CD14-positive monocyte (primary cell): ENCODE results near the gene CTCF. TPM values are rescaled to one million over a fixed set of nuclear protein-coding genes. Genes with fewer than 3 reads are reported as not detected.

Experiments
- DNase-seq, 3 donors: peaks; one replicate each; pipeline ENCODE4 v3.0.0-alpha.2; 2011 to 2022
- H2AFZ ChIP-seq: 2 replicates; pipeline ENCODE4 v1.6.0; 2012; ENCODE audit warnings: mild to moderate bottlenecking, low read depth, low read length, inconsistent platforms; ENCODE audit not compliant: insufficient read depth, poor library complexity, severe bottlenecking
- H3K27ac ChIP-seq, 2 donors: 1 replicate in 1 of 2; 2 replicates in 1 of 2; pipeline ENCODE4 v1.5.1; 2012 to 2013; ENCODE audit warnings: low read length in 2 of 2, control low read depth in 1 of 2, inconsistent platforms in 1 of 2, low read depth in 1 of 2, mild to moderate bottlenecking in 1 of 2
- H3K27me3 ChIP-seq, 2 donors: one replicate each; pipeline versions ENCODE4 v1.6.0 to v1.6.1; 2011 to 2013; ENCODE audit warnings: low read length in 2 of 2; ENCODE audit not compliant: control insufficient read depth in 2 of 2, insufficient read depth in 2 of 2
- H3K36me3 ChIP-seq, 2 donors: replicated peaks in 1 of 2; 1 replicate in 1 of 2; 2 replicates in 1 of 2; pipeline versions ENCODE4 v1.5.1 to v1.6.1; 2012 to 2013; ENCODE audit warnings: low read length in 2 of 2, control low read depth in 1 of 2, inconsistent platforms in 1 of 2, mild to moderate bottlenecking in 1 of 2; ENCODE audit not compliant: insufficient read depth in 2 of 2, control insufficient read depth in 1 of 2
- H3K4me1 ChIP-seq, 2 donors: 1 replicate in 1 of 2; 2 replicates in 1 of 2; pipeline versions ENCODE4 v1.5.1 to v1.6.1; 2012 to 2013; ENCODE audit warnings: low read length in 2 of 2, control low read depth in 1 of 2, inconsistent platforms in 1 of 2, mild to moderate bottlenecking in 1 of 2, moderate library complexity in 1 of 2; ENCODE audit not compliant: insufficient read depth in 2 of 2, control insufficient read depth in 1 of 2
- H3K4me2 ChIP-seq: replicated peaks from 2 replicates; pipeline ENCODE3; 2012; ENCODE audit warnings: low read length, moderate library complexity, mild to moderate bottlenecking; ENCODE audit not compliant: poor library complexity, severe bottlenecking; ENCODE audit errors: extremely low read depth
- H3K4me3 ChIP-seq, 3 experiments: fragments of 200-600 bp in 1 of 3; sonication (generic) in 1 of 3; replicated peaks in 1 of 3; 1 replicate in 2 of 3; 2 replicates in 1 of 3; pipeline ENCODE4 v1.5.1; 2011 to 2013; ENCODE audit warnings: low read length in 3 of 3, mild to moderate bottlenecking in 3 of 3, control low read depth in 2 of 3, low read depth in 2 of 3, inconsistent platforms in 1 of 3, moderate library complexity in 1 of 3
- H3K79me2 ChIP-seq: 2 replicates; pipeline ENCODE4 v1.6.0; 2012; ENCODE audit warnings: mild to moderate bottlenecking, control low read depth, inconsistent platforms, low read length, moderate library complexity; ENCODE audit not compliant: insufficient read depth
- H3K9ac ChIP-seq: 2 replicates; pipeline ENCODE4 v1.6.0; 2017; ENCODE audit warnings: low read length, mild to moderate bottlenecking; ENCODE audit not compliant: insufficient read depth, poor library complexity, severe bottlenecking
- H3K9me3 ChIP-seq, 2 donors: replicated peaks in 1 of 2; 1 replicate in 1 of 2; 2 replicates in 1 of 2; pipeline versions ENCODE4 v1.5.1 to v1.6.1; 2012 to 2013; ENCODE audit warnings: low read length in 2 of 2, control low read depth in 1 of 2; ENCODE audit not compliant: control insufficient read depth in 1 of 2, insufficient read depth in 1 of 2
- H4K20me1 ChIP-seq: 2 replicates; pipeline ENCODE4 v1.6.0; 2012; ENCODE audit warnings: mild to moderate bottlenecking, low read length, control low read depth, moderate library complexity; ENCODE audit not compliant: insufficient read depth
- H3K27ac Mint-ChIP-seq, 7 donors: one replicate each; pipeline ENCODE4 v1.8.0; 2020; ENCODE audit warnings: mild to moderate bottlenecking in 7 of 7, mixed read lengths in 7 of 7, moderate library complexity in 6 of 7, inconsistent platforms in 2 of 7
- H3K27me3 Mint-ChIP-seq, 3 donors: one replicate each; pipeline ENCODE4 v1.8.0; 2021 to 2022; ENCODE audit warnings: low read depth in 3 of 3, mild to moderate bottlenecking in 3 of 3, mixed read lengths in 3 of 3, moderate library complexity in 3 of 3, inconsistent platforms in 1 of 3
- H3K36me3 Mint-ChIP-seq, 2 donors: one replicate each; pipeline ENCODE4 v1.8.0; 2020; ENCODE audit warnings: mixed read lengths in 2 of 2, inconsistent platforms in 1 of 2, mild to moderate bottlenecking in 1 of 2
- H3K4me1 Mint-ChIP-seq: one replicate; pipeline ENCODE4 v1.8.0; 2020; ENCODE audit warnings: mild to moderate bottlenecking, mixed read lengths
- H3K4me3 Mint-ChIP-seq, 2 donors: one replicate each; pipeline ENCODE4 v1.8.0; 2020; ENCODE audit warnings: mild to moderate bottlenecking in 2 of 2, mixed read lengths in 2 of 2, moderate library complexity in 1 of 2
- H3K9me3 Mint-ChIP-seq, 7 donors: one replicate each; pipeline ENCODE4 v1.8.0; 2020 to 2022; ENCODE audit warnings: mixed read lengths in 7 of 7, mild to moderate bottlenecking in 6 of 7, moderate library complexity in 6 of 7, inconsistent platforms in 2 of 7
- WGBS: methylation state at CpG from one replicate; pipeline ENCODE4 v1.1.5; 2013; ENCODE audit warnings: missing lambda C conversion rate; ENCODE audit not compliant: insufficient coverage; 5-methylcytosine and 5-hydroxymethylcytosine counted together
- intact Hi-C, 2 donors: fragments of 100-400 bp; cut with micrococcal nuclease; formaldehyde crosslinking; loops; one replicate each; pipeline versions ENCODE4 v1.15.0 to v1.15.1; 2023
- polyA plus RNA-seq, 3 donors: library from polyadenylated mRNA; depleted of rRNA in 1 of 3; unstranded in 2 of 3; stranded (reverse) in 1 of 3; fragments of 300-500 nt in 2 of 3; fragments of >200 nt in 1 of 3; fragmentation: Illumina TruSeq in 2 of 3; gene quantifications; 1 replicate in 2 of 3; 2 replicates in 1 of 3; pipeline ENCODE4 v1.2.3, GENCODE V29; 2012 to 2021
- small RNA-seq: library from RNA; depleted of rRNA; stranded (forward); fragments of <200 nt; gene quantifications from one replicate; pipeline ENCODE3, GENCODE V24; 2012; ENCODE audit warnings: low read depth; ENCODE audit not compliant: insufficient read length
- TF ChIP-seq, protein P1 (sequence below): fragments of 200-600 bp; IDR thresholded peaks from one replicate; pipeline ENCODE4 v1.8.0; 2022; ENCODE audit warnings: antibody characterized with exemption, mild to moderate bottlenecking

Gene CTCF
- polyA plus RNA-seq, 3 donors: 8.4 to 29.9 (median 17.7) TPM

- Histone ChIP-seq H3K27ac (peak overlapping the region in 1 of 2 donors; percentile 27), H3K79me2 (no peaks in the 10 kb centered on the region)
Measured at GRCh38 chr16:67685388-67686112, 123.2 kb downstream of the CTCF start.

More at GRCh38 chr16:67685388-67686112, 123.2 kb downstream of the CTCF start:
- H3K27ac Mint-ChIP-seq: peak overlapping the region in 5 of 7 donors; percentile 13 to 55 (median 32)
- H3K4me1 Mint-ChIP-seq: peaks cover 19% of the 10 kb centered on the region
- H3K4me2 ChIP-seq: no peak overlapping the region
- H2AFZ ChIP-seq: no peak overlapping the region
- H3K4me1 ChIP-seq: peaks cover 0 to 10% of the 10 kb centered on the region in 2 donors
- peaks cover 9 to 29% of the 10 kb centered on the region in 2 donors for H3K36me3 ChIP-seq
- H3K9me3 ChIP-seq: no peaks in the 10 kb centered on the region
- peaks cover 22 to 45% of the 10 kb centered on the region in 2 donors for H3K36me3 Mint-ChIP-seq
- H3K27me3 Mint-ChIP-seq: no peaks in the 10 kb centered on the region
- 87% methylated on average over 11 of the region's 17 CpGs for WGBS
- H3K4me3 Mint-ChIP-seq: no peak overlapping the region
- intact Hi-C loops: no loop called here
- no peaks in the 10 kb centered on the region for H3K27me3 ChIP-seq
- H3K9ac ChIP-seq: no peak overlapping the region
- no peak for DNase-seq
- H3K4me3 ChIP-seq: no peak overlapping the region
- H4K20me1 ChIP-seq: no peaks in the 10 kb centered on the region
- TF ChIP-seq, protein P1, sequence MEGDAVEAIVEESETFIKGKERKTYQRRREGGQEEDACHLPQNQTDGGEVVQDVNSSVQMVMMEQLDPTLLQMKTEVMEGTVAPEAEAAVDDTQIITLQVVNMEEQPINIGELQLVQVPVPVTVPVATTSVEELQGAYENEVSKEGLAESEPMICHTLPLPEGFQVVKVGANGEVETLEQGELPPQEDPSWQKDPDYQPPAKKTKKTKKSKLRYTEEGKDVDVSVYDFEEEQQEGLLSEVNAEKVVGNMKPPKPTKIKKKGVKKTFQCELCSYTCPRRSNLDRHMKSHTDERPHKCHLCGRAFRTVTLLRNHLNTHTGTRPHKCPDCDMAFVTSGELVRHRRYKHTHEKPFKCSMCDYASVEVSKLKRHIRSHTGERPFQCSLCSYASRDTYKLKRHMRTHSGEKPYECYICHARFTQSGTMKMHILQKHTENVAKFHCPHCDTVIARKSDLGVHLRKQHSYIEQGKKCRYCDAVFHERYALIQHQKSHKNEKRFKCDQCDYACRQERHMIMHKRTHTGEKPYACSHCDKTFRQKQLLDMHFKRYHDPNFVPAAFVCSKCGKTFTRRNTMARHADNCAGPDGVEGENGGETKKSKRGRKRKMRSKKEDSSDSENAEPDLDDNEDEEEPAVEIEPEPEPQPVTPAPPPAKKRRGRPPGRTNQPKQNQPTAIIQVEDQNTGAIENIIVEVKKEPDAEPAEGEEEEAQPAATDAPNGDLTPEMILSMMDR: no peak
- no peaks in the 10 kb centered on the region for H3K9me3 Mint-ChIP-seq

Small RNA genes within 50 kb of the gene (small RNA-seq; reads per million reads assigned to genes)
- gene AC027682.3: not detected

Other genes starting within 250 kb of the CTCF start
- not detected for gene KCTD19, start 235.8 kb upstream of the CTCF start, polyA plus RNA-seq
- 1 to 10 TPM in 2 of 3 donors, under 1 TPM in 1; 0.65 to 3.2 (median 1.8) TPM for gene LRRC36, start 235.7 kb upstream of the CTCF start, polyA plus RNA-seq
- gene TPPP3, start 169.0 kb upstream of the CTCF start, polyA plus RNA-seq: 100 to 1,000 TPM in 1 of 3 donors, 10 to 100 TPM in 2; 63.1 to 123 (median 78.6) TPM
- gene ZDHHC1, start 146.0 kb upstream of the CTCF start, polyA plus RNA-seq: 10 to 100 TPM in 1 of 3 donors, 1 to 10 TPM in 2; 3.3 to 14.2 (median 6.0) TPM
- gene HSD11B2, start 131.4 kb upstream of the CTCF start, polyA plus RNA-seq: not detected
- gene ATP6V0D1, start 81.4 kb upstream of the CTCF start, polyA plus RNA-seq: 100 to 1,000 TPM; 354 to 687 (median 631) TPM
- gene AGRP, start 79.0 kb upstream of the CTCF start, polyA plus RNA-seq: under 1 TPM in 2 of 3 donors, not detected in 1; 0.32 to 0.54 TPM
- 100 to 1,000 TPM in 1 of 3 donors, 10 to 100 TPM in 1, 1 to 10 TPM in 1; 8.6 to 115 (median 17.5) TPM for gene RIPOR1, start 33.7 kb upstream of the CTCF start, polyA plus RNA-seq
- 1 to 10 TPM in 1 of 3 donors, under 1 TPM in 1, not detected in 1; 0.30 to 1.5 TPM for gene CARMIL2, start 82.6 kb downstream of the CTCF start, polyA plus RNA-seq
- gene ACD, start 97.7 kb downstream of the CTCF start, polyA plus RNA-seq: 10 to 100 TPM; 11.8 to 26.0 (median 14.9) TPM
- 1 to 10 TPM; 2.7 to 6.9 (median 6.1) TPM for gene PARD6A, start 98.4 kb downstream of the CTCF start, polyA plus RNA-seq
- 1 to 10 TPM in 2 of 3 donors, under 1 TPM in 1; 0.92 to 6.2 (median 3.2) TPM for gene ENKD1, start 104.2 kb downstream of the CTCF start, polyA plus RNA-seq
- gene C16orf86, start 104.3 kb downstream of the CTCF start, polyA plus RNA-seq: 10 to 100 TPM in 1 of 3 donors, 1 to 10 TPM in 2; 4.1 to 11.3 (median 4.6) TPM
- gene GFOD2, start 156.8 kb downstream of the CTCF start, polyA plus RNA-seq: 1 to 10 TPM; 3.7 to 9.4 (median 3.8) TPM
- gene RANBP10, start 244.0 kb downstream of the CTCF start, polyA plus RNA-seq: 10 to 100 TPM in 1 of 3 donors, 1 to 10 TPM in 2; 6.4 to 16.7 (median 6.6) TPM
- gene TSNAXIP1, start 244.4 kb downstream of the CTCF start, polyA plus RNA-seq: under 1 TPM in 1 of 3 donors, not detected in 2; 0.23 TPM